Tongue (tissue), 2 donors: ENCODE results near the gene GSTO2. TPM values are rescaled to one million over a fixed set of nuclear protein-coding genes. Genes with fewer than 3 reads are reported as not detected.

Source experiments
- DNase-seq: peaks from one replicate; pipeline ENCODE4 v3.0.0-alpha.2; 2015
- total RNA-seq: library from RNA; depleted of rRNA; stranded (reverse); fragments of >200 nt; gene quantifications from one replicate; pipeline ENCODE4 v1.2.3, GENCODE V29; 2014

Gene GSTO2
- total RNA-seq, 1 donor from 2014 or later, result 5.1 TPM

DNA sequence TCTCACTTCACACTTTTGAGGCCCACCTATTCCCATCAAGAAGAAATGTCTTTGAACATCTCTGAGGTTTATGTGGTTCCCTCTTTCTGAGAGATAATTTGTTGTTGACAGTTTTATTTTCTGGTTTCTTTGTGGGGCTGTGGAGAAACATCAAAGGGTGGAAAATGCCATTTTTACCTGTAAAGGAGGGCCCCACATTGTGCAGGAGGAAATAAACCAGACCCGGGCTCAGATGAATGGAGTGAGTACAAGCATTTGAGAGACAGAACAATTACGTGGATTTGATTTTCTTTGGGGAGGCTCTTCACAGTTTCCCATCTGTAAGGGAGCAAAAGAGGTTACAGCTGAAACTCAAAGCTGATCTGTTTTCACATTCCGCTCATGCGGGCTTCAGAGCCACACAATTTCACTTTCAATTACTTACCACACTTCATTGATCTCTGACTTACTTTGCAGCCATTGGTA, 39.5 kb downstream of the GSTO2 start:
- no peak for DNase-seq

DNA sequence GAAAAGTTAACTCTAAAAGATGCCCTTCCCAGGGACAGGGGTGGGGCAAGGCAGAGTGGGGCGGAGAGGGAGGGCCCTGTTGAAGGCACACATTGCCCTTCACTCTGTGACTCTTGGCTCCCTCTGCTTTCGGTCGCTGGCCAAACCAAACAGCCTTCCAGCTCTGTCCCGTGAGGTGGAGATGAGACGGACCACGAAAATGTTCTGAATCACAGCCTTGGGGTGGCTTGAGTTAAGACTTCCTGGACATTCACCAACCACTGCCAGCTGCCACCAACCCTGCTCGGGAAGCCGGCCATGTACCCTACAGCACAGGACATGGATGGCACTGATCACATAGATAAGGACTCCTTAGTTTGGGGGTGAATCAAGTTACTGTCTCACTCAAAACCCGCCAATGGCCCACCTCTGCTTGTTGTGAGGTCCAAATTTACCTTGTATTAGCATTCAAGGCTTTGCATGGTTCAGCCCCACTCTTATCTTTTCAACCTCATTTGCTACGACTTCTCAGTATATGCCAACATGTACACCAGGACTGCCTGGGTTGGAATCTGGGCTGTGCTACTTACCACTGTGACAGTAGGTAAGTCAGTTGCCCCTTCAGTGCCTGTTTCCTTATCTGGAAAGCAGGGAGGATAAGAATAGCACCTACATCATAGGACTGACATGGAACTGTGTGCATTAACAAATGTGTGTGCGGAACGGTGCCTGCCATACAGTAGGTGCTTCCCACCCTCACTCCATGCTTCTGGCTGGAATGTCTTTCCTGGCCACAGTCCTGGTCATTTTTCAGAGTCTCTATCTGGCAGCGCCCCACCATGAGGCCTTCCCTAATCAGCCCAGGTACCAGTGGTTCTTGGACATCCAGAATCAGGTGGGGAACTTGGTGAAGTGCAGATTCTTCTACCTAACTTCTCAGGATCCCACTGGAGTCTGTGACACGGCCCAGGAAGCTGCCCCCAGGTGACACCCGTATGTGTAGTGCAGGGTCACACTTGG, 41.3 kb downstream of the GSTO2 start:
- DNase-seq, result no peak

GRCh38 chr10:104311184-104311720, 42.3 kb downstream of the GSTO2 start:
- DNase-seq, result no peak

- DNase-seq, result no peak
Measured at GRCh38 chr10:104314591-104315485, 45.9 kb downstream of the GSTO2 start.

DNA sequence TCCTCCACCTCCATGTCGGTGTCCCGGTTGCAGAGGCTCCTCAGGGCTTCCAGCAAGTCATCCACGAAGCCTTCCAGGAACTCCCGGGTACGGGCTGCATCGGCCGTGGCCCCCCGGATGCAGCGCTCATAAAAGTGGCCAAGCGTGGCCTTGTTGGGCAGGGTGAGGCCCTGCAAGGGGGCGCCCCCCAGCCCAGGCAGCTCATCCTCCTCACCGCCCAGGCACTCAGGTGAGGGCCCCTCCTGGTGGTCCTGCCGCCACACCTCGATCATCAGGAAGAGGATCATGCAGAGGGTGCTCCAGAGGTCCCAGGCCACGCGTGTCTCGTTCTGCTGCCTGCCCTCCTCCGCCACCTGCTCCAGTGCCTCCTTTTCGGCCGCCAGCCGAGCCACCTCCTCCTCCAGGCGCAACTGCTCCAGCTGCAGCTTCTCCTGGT, 46.5 kb downstream of the GSTO2 start:
- no peak for DNase-seq

- DNase-seq, result no peak
Measured at GRCh38 chr10:104316321-104317099, 47.5 kb downstream of the GSTO2 start.

DNA sequence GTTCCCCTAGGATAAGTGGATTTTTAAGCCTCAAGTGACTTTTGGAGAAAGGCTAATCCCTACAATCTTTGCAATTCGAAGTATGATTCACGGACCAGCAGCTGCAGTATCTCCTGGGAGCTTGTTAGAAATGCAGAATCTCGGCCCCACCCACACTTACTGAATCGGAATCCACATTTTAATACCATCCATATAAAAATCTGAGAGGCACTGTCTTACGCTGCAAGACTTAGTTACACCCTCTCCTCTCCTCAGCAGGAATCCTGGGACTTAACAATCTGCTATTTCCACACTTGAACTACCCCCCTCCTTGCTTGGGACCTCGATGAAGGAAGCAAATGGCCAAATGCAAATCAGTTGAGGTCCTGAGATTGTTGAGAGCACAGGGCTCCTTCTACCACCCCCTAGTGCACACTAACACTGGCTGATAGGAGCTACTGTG, 48.3 kb downstream of the GSTO2 start:
- DNase-seq, result peak; percentile 81

DNA sequence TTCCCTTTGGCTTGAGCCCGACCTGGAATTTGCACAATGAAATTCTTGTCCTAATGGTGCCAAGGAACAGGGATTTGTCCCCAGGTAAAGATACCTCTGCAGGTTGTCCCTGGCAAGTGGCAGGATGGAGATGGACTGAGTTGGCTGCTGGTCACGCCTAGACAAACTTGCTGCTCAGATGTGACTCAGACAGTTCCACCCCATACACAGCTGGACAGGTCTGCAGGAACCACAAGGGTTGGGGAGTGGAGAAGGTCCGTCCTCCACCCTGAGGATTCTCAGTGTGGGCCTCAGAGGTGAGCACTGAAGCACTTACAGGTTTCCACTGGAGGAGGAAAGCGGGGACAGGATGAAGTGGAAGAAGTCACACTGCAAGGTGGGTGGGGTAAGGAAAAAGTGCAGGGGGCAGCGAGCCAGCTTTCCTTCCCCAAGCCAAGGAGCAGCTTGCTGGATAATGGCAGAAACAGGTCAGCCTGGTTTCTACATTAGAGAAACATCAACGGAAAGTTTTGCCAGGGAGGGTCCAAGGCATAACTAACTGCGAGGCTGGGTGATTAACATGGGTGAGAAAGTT, 48.8 kb downstream of the GSTO2 start:
- no peak for DNase-seq

- no peak for DNase-seq
Measured at GRCh38 chr10:104318326-104318725, 49.3 kb downstream of the GSTO2 start.

DNA sequence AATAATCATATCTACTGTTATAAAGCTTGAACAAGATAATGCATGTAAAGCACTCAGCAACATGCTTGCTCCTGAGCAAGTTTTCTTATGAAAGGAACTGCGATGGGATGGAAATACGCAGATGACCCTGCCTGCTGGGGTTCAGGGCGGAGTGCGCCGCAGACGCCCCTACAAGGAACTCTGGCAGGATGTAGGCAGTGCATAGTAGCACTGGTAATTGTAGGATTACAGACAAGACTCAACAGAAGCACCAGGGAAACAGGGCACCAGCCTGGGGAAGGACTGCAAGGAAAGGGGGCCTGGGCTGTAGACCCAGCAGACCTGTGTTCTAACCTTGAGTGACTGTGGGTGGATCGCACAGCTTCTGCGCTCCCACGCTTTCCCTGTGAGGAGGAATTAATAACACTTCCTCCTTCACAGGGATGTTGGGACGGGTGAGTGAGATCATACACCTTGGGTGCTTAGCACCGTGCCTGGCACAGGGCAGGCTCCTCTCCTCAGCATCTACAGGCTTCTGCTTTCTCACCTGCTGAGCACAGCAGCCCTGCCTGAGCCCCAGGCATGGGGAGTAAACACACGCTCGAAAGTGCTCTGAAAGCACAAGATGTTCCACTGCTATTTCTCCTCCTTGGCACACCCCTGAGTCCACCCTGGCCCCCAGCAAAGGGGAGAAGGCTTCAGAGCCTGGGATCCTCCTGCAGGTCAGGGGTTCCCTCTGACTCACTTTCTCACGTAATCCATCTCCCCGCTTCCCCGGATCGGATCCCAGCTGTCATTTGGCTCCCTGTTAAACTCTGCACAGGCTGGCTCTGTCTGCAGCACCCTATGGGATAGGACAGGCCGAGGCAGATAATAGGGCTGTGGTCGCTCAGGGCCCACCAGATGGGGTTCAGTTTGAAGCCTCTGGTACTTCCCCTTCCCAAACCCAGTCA, 50.1 kb downstream of the GSTO2 start:
- DNase-seq, result no peak

DNA sequence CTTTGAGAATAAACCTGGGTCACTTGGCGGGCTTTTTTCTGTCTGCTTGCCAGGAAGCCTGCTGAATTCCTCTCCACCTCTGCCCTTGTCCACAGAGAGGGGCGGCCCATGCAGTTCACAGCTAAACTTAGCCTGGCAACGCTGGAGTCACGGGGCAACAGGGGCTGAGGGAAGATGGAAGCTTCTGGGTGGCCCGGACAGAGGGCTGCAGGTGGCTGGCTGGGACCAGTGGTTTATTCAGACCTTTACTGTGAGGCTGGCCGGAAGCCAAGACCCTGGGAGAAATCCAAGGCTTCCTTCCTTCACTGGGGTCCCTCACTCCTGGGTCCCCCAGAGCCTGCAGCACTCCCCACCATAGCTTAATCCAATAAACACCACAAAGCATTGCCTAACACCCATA, 52.2 kb downstream of the GSTO2 start:
- no peak for DNase-seq

GRCh38 chr10:104321725-104322415, 52.9 kb downstream of the GSTO2 start:
- no peak for DNase-seq

DNA sequence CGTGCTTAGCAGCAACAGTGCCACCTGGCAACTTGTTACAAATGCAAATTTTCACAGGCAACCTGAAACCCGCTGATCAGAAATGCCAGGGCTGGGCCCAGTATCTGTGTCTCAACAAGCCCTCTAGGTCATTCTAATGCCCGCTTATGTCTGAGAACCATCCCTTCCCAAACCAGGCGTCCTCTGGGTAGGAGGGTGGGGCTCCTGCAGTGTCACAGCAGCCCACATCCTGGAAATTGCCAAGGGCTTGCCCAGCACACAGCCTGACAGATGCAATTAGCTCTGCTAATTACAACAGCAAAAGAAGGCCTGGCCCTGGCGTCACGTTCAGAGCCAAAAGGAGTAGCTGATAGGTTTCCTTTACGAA, 53.4 kb downstream of the GSTO2 start:
- peak; percentile 83 for DNase-seq

DNA sequence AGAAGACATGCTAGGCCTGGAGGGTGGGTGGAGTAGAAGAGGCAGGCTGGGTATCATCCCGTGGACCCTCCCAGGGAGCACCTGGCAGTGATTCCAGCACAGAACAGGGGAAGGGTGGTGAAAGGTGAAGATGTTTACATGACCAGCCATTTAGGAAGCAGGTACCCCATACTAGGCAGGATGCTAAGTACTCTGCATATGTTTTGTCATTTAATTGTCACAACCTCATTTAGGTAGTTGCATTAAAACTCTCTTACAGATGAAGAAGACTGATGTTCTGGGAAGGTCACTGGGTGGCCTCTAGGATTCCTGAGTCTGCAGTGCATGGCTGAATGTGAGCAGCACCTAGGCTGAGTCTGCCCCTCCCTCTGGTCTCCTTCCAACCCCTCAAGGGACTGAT, 54.1 kb downstream of the GSTO2 start:
- no peak for DNase-seq

DNA sequence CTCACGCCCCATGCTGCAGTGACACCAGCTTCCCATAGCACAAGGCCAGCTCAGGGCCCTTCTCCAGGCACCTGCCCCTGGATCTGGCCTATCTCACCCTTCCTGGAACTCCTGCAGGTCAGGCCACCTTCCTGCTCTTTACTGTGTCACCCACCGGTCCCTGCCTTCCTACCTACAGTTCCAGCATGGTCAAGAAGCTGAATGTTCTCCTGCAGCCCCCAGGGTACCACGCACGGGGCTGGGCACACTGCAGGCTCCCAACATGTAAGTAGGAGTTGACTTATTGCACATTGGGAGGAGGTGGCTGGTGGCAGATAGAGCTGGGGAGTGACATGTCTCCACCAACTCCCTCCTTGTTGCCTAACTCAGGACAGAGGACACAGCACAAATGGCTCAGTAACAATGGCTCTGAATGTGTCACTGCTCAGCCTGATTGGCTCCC, 54.8 kb downstream of the GSTO2 start:
- no peak for DNase-seq

GRCh38 chr10:104324221-104324686, 55.3 kb downstream of the GSTO2 start:
- no peak for DNase-seq

DNA sequence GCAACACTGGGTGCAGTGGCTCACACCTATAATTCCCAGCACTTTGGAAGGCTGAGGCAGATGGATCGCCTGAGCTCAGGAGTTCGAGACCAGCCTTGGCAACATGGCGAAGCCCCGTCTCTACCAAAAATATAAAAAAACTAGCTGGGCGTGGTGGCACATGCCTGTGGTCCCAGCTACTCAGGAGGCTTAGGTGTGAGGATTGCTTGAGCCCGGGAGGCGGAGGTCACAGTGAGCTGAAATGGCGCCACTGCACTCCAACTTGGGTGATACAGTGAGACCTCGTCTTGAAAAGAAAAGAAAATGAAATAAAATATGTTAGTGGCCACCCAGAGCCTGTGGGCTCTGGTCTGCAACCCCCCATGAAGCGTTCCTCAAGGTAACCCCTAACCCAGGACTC, 55.9 kb downstream of the GSTO2 start:
- DNase-seq, result no peak

DNA sequence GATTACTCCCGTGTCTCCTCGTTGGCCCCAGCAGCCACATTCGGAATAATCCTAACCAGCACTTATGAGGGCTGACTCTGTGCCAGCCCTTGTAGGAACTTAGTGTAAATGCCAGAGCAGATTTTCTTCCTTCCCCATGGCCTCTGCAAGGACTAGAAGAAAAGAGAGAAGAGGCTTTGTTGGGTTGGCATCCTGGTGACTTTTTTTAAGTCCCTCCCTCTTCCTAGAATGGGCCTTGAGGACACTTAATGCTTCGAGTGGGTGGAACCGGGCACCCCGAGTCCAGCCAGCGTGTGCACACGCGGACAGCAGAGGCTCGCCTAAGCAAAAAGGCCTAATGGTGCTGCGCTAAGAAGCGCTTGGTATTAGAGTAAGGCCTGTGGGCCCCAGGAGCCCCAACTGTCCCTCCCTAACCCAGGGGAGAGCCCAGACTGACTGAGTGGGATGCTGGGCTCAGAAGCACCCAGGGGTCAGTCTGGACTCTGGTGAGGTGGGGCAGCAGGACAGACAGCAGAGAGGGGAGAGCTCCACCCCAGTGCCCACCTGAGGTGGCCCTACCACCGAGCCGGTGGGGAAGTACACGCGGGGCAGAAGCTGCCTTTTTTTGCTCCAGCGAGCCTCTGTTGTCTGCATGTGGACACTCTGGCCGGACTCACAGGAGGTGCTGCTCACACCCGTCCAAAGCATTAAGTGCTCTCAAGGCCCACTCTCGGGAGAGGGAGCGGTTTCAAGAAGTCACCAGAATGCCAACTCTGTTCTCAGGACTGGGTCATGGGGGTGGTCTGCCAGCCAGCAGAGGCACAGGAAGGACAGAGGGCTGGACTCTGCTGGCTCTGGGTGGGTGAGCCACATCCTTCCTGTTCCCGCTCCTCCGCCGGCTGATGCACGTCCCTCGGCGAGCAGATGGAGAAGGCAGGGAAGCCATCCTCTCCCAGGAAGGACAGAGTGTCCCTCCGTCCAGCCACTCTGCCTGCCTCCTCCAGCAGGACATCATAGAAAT, 56.8 kb downstream of the GSTO2 start:
- DNase-seq, result no peak
